NCI-H524 (cell line): ENCODE results near the gene ZER1.
A peak's percentile ranks its signal among the peaks of the same experiment; 100 is the strongest.
"Not testable (repeated sequence)": the region's sequence is repeated elsewhere in the genome, so short reads cannot be mapped to it uniquely, and the experiment has no call there.

Source experiments
- DNase-seq, 2 experiments: peaks; one replicate each; lab custom pipeline; 2025; lab: John Stamatoyannopoulos, UW

Gene ZER1

DNA sequence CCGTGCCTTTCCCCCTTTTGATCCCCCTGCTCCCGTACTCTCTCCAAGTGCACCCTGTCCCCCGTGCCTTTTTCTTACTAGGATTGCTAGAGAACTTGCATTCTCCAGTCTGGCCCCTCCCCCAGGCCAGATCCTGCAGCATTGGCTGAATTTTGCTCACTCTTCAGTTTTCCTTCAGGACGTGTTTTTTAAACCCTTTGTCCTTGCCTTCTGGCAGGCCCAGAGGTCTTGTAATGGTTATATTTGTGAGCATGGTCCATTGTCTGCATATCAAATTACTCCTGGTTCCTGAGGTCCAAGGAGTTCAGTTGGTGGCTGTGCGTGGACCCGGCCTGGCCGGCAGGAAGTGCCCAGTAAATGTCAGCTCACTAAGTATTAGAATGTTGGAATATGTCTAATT is 15.9 kb upstream of the ZER1 start:
- no peak for DNase-seq

- DNase-seq, result peak; percentile 78 to 82
These were observed 15.2 kb upstream of the ZER1 start, which contains the start of gene TBC1D13 for GRCh38 chr9:128786681-128787601. Gene TBC1D13 (plus strand): TSS chr9:128787253. CDS start chr9:128787354, 101 bp downstream.

DNA sequence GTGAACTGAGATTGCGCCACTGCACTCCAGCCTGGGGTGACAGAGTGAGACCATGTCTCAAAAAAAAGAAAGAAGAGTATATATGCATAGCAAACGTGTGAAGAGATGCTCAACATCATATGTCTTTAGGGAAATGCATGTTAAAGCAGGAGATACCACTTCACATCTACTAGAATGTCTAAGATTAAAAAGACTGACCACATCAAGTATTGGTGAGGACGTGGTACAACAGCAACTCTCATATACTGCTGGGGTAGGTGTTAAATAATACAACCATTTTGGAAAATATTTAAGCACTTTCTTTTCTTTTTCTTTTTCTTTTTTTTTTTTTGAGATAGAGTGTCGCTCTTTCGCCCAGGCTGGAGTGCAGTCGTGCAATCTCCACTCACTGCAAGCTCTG is 13.7 kb upstream of the ZER1 start:
- no peak for DNase-seq

DNA sequence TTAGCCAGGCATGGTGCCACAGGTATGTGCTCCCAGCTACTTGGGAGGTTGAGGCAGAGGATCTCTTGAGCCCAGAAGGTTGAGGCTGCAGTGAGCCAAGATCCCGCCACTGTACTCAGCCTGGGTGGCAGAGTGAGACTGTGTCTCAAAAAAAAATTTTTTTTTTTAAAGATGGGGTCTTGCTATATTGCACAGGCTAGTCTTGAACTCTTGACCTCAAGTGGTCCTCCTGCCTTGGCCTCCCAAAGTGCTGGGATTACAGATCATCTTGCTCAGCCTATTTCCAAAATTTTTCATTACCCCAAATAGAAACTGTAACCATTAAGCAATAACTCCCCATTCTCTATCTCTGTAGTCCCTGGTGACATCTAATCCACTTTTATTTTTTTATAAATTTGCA is 10.9 kb upstream of the ZER1 start:
- DNase-seq, result no peak

DNA sequence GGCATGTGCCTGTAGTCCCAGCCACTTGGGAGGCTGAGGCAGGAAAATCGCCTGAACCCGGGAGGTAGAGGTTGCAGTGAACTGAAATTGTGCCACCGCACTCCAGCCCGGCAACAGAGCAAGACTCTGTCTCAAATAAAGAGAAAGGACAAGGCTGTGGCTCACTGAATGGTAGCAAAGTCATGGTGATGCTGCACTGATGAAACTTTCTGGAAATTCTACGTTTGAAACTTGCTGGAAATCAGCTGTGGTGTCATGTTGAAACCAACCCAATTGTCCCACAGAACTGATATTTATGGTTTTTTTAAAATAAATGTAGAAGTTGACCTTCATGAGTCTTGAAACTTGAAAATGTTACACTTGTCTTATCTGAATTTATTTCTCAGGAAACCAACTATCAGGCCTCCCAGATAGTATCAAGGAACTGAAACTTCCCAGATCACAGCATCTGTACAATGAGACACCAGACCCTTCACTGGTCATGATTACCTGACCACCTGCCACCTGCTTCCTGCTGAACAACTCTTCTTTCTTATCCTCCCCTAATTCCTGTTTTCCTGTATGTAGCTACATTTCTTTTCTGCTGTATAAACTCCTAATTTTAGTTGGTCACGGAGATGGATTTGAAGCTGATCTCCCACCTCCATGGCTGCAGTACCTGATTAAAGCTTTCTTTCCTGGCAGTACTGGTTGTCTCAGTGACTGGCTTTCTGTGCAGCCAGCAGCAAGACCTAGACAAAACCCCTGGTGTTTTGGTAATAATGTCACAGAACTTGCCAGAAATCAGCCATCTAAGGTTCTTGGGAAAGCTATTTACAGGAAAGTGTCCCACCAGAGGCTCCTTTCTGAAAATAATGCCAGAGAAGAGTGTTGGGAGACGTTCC is 9.7 kb upstream of the ZER1 start:
- no peak for DNase-seq

DNA sequence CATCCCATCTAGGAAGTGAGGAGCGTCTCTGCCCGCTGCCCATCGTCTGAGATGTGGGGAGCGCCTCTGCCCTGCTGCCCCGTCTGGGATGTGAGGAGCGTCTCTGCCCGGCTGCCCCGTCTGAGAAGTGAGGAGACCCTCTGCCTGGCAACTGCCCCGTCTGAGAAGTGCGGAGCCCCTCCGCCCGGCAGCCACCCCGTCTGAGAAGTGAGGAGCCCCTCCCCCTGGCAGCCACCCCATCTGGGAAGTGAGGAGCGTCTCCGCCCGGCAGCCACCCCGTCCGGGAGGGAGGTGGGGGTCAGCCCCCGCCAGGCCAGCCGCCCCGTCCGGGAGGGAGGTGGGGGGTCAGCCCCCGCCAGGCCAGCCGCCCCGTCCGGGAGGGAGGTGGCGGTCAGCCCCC is 8.4 kb upstream of the ZER1 start:
- DNase-seq, result not testable (repeated sequence)

DNA sequence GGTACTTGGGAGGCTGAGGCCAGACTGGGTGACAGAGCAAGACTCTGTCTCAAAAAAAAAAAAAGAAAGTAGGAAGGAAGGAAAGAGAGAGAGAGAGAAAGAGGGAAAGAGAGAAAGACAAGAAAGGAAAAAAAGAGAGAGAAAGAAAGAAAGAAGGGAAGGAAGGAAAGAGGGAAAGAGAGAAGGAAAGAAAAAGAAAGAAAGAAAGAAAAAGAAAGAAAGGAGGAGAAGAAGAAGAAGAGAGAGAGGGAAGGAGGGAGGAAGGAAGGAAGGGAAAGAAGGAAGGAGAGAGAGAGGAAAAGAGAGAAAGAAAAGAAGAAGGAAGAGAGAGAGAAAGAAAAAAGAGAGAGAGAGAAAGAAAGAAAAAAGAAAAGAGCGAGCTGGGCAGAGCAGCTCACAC is 3.1 kb upstream of the ZER1 start:
- DNase-seq, result no peak

- DNase-seq, result no peak
These were observed 1.3 kb upstream of the ZER1 start for GRCh38 chr9:128773049-128773448.

DNA sequence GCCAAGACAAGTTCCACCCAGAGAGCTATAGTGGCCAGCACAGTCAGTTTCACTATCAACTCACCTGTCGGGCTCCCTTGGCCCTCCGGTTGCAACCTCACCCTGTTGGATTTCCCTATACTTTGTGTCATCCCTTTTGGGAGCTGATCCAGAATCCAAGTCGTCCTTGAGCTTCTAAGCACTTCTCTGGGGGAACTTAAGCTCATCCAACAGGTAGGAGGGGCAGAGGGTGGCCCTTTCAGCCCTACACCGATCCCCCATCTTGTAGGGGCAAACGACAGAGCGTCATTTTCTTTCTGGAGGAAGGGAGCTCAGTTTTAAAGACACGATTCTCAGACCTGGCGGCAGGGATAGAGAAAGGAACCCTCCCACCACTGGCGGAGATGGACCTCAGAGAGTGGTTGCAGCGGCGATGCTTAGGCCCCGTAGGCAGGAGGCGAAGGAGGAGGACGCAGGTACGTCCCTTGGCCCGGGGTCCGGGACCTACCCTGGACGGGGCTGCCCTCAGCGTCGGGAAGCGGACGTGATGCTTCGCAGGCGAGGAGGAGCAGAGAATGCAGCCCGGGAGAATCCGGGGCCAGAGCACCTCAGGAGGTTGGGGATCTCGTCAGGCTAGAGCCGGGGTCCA is 519 bp downstream of the ZER1 start:
- DNase-seq, result peak in 1 of 2 experiments; percentile 37

GRCh38 chr9:128770286-128771030 is 1.3 kb downstream of the ZER1 start:
- no peak for DNase-seq

DNA sequence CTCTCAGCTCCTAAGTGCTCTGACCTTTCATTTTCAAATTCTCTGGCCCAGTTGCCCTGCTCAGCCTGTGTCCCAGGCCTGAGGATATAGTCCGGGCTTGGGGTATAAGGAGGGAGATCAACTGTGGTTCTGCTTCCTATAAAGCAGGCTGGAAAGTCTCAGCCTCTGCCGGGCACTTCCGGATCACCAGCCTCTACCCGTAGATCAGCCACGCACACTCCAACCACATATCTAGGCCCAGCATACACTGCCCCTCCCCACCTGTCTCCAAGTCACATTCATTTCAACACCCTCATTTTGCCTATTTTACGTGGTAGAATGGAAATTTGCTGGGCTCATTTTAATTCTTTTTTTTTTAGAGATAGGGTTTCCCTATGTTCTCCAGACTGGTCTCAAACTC is 3.1 kb downstream of the ZER1 start:
- no peak for DNase-seq

DNA sequence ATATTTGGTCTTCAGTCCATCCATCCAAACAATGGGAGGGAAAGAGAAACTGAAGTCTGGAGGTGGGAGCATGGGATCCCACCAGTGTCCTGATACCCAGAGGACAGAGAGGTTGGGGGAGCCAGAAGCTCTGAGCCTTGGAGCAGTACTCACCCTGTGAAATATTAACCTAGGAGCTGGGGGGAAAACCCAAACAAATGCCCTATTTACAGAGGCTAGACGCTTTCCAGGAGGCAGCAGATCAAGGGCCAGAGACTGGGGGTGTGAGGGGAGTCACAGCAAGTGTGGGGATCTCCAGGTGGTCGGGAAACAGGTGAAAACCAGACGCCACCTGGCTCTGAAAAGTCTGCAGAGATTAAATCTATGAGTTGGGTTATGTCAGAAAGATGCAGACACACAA is 6.2 kb downstream of the ZER1 start:
- no peak for DNase-seq

DNA sequence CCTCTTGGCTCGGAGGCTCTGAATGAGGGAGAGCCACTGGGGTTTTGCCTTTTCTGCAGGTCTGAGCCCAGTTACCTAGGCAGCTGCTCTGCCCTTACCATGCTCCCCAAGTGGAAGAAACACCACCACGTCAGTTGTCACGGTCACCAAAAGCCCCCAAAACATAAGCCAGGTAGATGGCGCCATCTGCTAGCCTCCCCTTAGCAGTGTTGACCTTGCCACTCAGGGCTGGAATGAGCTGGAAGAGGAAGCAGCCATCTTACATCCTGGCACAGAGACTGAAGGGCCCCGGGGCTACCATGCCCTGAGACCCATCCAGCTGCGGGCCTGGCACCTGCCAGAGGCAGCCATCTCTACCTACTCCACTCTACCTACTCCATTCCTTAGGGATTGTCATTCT is 7.4 kb downstream of the ZER1 start:
- peak in 1 of 2 experiments; percentile 12 for DNase-seq

DNA sequence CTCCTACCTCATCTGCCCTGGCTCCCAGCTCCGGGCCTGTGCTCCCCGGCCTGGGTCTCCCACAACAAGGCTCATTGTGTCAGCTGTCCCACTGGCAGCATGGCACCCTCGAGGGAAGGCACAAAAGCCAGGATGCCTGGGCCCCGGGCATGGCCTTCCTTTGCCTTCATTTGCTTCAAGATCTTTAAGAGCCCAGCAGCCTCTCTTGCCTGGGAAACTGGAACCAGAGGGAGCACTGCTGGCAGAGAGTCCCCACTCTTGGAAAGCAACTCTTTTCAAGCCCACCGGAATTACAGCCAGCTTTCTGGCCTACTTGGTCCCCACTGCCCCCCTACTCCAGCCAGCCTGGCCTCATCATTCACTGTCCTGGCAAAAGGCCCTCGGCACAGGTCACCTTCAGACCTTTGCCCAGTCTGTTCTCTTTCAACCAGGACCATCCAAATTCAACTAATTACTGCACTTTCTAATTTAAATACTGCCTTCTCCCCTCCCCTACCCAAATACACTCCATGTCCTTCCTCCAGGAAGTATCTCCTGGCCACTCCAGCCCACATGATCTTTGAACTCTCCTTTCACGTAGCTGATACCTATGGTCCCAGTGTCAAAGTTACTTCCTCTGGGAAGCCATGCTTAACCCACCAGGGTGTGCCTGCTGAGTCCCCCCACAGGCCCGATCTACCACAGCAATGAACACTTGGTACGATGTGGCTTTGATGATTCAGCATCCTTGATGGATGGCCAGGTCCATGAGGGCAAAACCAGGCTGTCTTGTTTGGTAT is 8.9 kb downstream of the ZER1 start:
- DNase-seq, result no peak

DNA sequence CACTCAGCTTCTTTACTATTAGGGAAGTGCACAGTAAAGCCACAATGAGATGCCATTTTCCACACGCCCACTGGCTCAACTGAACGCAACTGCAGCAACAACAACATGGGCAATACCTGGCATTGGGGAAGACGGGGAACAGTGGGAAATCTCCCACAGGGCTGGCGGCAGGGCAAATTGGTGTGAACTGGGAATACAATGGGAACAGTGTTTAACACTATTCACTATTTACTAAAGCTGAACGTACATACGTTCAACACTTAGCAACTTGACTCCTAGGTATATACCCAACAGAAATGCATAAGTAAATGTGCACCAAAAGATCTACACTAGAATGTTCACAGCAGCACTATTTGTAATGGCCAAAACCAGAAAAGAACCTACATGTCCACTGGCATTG is 14.1 kb downstream of the ZER1 start:
- DNase-seq, result no peak

GRCh38 chr9:128753627-128754026 is 18.1 kb downstream of the ZER1 start:
- no peak for DNase-seq

DNA sequence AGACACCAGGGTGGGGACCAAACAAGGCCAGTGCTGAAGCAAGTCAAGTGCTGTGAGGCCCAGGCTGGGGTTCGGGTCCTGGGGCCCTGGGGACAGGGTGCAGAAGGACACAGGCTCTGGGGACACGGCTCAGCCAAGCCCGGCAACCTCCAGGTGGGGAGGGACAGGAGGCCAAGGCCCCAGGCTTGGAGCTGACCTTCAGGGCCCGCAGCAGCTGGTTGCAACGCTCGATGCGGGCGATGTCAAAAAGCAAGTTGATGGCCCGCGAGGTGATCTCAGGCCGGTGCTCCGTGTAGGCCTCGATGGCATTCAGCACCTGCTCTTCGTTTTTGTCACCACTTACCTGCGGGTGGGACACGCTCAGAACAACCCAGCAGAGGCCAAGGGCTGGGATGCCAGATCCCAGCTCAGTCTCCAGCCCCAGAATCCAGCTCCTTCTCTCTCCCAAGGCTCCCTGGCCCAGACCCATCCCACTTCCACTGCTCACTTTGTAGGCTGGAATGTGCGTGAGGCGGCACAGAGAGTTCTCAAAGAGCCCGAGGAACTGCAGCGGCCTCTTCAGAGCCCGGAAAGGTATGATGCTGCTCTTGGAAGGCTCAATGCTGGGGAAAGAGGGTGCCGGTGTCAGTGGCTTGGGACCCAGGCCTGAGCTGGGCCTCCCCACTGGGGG is 20.7 kb downstream of the ZER1 start:
- DNase-seq, result no peak

DNA sequence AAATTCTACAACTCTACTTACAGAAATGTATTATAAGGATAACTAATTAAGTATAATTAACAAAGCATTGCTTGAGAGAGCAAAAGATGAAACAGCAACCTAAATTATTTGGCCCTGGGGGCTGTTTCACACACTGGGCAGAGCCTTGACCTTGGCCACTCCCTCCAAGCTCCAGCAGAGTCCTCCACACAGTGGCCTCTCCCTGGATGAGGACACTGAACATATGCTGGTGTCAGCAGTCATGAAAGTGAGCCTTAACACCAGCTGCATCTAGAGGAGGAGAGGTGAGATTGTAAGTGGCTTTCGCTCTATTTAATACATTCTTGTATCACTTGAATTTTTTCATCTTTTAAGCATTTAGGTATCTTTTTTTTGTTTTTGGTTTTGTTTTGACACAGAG is 24.5 kb downstream of the ZER1 start:
- peak in 1 of 2 experiments; percentile 21 for DNase-seq

GRCh38 chr9:128743421-128743820 is 28.3 kb downstream of the ZER1 start:
- DNase-seq, result no peak

DNA sequence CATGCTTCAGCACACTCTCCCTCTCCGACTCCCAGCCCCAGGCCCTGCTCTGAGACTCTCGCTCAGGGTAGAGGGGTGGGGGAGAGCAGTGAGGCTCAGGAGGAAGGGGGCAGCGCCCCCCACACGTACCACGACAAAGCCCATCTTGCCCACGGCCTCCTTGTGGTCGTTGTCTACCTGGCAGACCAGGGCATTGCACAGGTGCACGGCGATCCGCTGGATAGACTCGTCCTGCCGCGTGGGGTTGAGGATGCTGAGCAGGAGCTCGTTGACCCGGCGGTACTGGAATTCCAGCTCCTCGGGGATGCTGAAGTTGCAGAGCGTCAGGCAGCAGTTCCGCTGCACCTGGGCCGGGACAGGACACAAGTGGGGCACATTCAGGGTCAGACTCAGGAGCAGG is 29.3 kb downstream of the ZER1 start:
- DNase-seq, result no peak
